Parathyroid adenoma (tissue), 2 donors: Measurements from ENCODE around the gene TSPAN2.

ENCODE experiments used
- H2AFZ ChIP-seq: fragments of 300-600 bp; sonication (generic); one replicate; pipeline ENCODE4 v1.7.0; 2017; ENCODE audit warnings: antibody characterized with exemption, mild to moderate bottlenecking
- H3K27ac ChIP-seq: fragments of 300-600 bp; sonication (generic); one replicate; pipeline ENCODE4 v1.7.0; 2017
- H3K27me3 ChIP-seq: fragments of 300-600 bp; sonication (generic); one replicate; pipeline ENCODE4 v1.7.0; 2017; ENCODE audit warnings: low read length; ENCODE audit not compliant: control insufficient read depth, insufficient read depth
- H3K36me3 ChIP-seq: fragments of 300-600 bp; sonication (generic); one replicate; pipeline ENCODE4 v1.7.0; 2017; ENCODE audit warnings: low read length; ENCODE audit not compliant: control insufficient read depth, insufficient read depth
- H3K4me1 ChIP-seq: fragments of 300-600 bp; sonication (generic); one replicate; pipeline ENCODE4 v1.7.0; 2017; ENCODE audit warnings: control low read depth
- H3K4me2 ChIP-seq: fragments of 300-600 bp; sonication (generic); one replicate; pipeline ENCODE4 v1.7.0; 2017; ENCODE audit warnings: low read length
- H3K4me3 ChIP-seq: fragments of 300-600 bp; sonication (generic); one replicate; pipeline ENCODE4 v1.7.0; 2017; ENCODE audit warnings: low read depth, low read length
- H3K79me2 ChIP-seq: fragments of 300-600 bp; sonication (generic); one replicate; pipeline ENCODE4 v1.7.0; 2017; ENCODE audit warnings: control low read depth
- H3K9ac ChIP-seq: fragments of 300-600 bp; sonication (generic); one replicate; pipeline ENCODE4 v1.7.0; 2017; ENCODE audit warnings: mild to moderate bottlenecking
- H3K9me3 ChIP-seq: fragments of 300-600 bp; sonication (generic); one replicate; pipeline ENCODE4 v1.7.0; 2017; ENCODE audit warnings: low read length; ENCODE audit not compliant: control insufficient read depth
- TF ChIP-seq, protein P1 (sequence below): fragments of 300-600 bp; sonication (generic); IDR thresholded peaks from one replicate; pipeline ENCODE4 v1.7.0; 2017; ENCODE audit warnings: antibody characterized with exemption, mild to moderate bottlenecking
- donor health status: primary hyperparathyroidism.

The TSPAN2 gene

GRCh38 chr1:115090186-115090490, 835 bp upstream of the TSPAN2 start:
- H2AFZ ChIP-seq, result peak overlapping the region; percentile 79
- peak overlapping the region; percentile 78 for H3K4me3 ChIP-seq
- H3K36me3 ChIP-seq, result no peaks in the 10 kb centered on the region
- no peak overlapping the region for H3K27ac ChIP-seq
- no peaks in the 10 kb centered on the region for H3K27me3 ChIP-seq
- H3K4me1 ChIP-seq, result peaks cover 8% of the 10 kb centered on the region
- no peaks in the 10 kb centered on the region for H3K9me3 ChIP-seq
- H3K9ac ChIP-seq, result no peak overlapping the region
- no peaks in the 10 kb centered on the region for H3K79me2 ChIP-seq
- TF ChIP-seq, protein P1, sequence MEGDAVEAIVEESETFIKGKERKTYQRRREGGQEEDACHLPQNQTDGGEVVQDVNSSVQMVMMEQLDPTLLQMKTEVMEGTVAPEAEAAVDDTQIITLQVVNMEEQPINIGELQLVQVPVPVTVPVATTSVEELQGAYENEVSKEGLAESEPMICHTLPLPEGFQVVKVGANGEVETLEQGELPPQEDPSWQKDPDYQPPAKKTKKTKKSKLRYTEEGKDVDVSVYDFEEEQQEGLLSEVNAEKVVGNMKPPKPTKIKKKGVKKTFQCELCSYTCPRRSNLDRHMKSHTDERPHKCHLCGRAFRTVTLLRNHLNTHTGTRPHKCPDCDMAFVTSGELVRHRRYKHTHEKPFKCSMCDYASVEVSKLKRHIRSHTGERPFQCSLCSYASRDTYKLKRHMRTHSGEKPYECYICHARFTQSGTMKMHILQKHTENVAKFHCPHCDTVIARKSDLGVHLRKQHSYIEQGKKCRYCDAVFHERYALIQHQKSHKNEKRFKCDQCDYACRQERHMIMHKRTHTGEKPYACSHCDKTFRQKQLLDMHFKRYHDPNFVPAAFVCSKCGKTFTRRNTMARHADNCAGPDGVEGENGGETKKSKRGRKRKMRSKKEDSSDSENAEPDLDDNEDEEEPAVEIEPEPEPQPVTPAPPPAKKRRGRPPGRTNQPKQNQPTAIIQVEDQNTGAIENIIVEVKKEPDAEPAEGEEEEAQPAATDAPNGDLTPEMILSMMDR, result no peak
- H3K4me2 ChIP-seq, result peak overlapping the region; percentile 94

GRCh38 chr1:115088871-115089419, 358 bp downstream of the TSPAN2 start:
- TF ChIP-seq, protein P1, result no peak
- peak overlapping the region; percentile 58 for H3K4me3 ChIP-seq
- no peaks in the 10 kb centered on the region for H3K79me2 ChIP-seq
- peak overlapping the region; percentile 65 for H3K4me2 ChIP-seq
- peak overlapping the region; percentile 37 for H3K9ac ChIP-seq
- H2AFZ ChIP-seq, result peak overlapping the region; percentile 80
- peaks cover 9% of the 10 kb centered on the region for H3K4me1 ChIP-seq
- H3K27me3 ChIP-seq, result no peaks in the 10 kb centered on the region
- peak overlapping the region; percentile 53 for H3K27ac ChIP-seq
- no peaks in the 10 kb centered on the region for H3K36me3 ChIP-seq
- H3K9me3 ChIP-seq, result no peaks in the 10 kb centered on the region

DNA sequence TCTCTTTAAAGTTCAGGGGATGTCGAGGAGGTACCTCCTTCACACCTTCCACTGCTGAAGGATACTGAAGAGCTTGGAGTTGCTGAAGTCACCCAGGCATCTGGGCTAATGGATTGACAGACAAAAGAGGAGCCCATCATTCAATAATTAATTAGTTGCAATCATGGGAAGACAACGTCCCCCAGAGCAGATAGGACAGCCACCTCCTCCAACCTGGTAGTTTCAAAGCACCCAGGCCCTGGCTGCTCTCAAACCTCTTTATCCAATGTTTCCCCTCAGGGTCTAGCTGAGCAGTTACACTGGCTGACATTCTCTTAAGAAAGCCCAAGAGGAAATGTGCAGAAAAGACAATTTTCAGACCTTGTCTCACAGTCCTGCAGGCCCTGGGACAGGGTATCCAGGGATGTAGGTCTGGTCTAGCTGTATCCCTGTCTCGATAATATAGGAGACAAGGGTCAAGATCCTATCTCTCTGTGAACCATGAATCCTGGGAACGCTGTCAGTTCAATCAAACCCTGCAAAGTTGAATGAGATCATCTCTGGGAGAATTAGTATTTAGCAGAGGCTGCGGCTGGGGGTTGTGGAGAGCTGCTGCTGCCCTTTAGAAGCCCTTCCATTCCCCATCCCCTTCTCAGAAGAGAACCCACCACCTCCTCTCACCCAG, 1.1 kb downstream of the TSPAN2 start:
- H3K9ac ChIP-seq, result no peak overlapping the region
- no peaks in the 10 kb centered on the region for H3K79me2 ChIP-seq
- no peak overlapping the region for H2AFZ ChIP-seq
- peak overlapping the region; percentile 58 for H3K4me3 ChIP-seq
- TF ChIP-seq, protein P1, result no peak
- H3K36me3 ChIP-seq, result no peaks in the 10 kb centered on the region
- peak overlapping the region; percentile 65 for H3K4me2 ChIP-seq
- H3K4me1 ChIP-seq, result peaks cover 9% of the 10 kb centered on the region
- peak overlapping the region; percentile 53 for H3K27ac ChIP-seq
- no peaks in the 10 kb centered on the region for H3K27me3 ChIP-seq
- no peaks in the 10 kb centered on the region for H3K9me3 ChIP-seq

GRCh38 chr1:115086176-115086830, 3.0 kb downstream of the TSPAN2 start:
- Histone ChIP-seq H3K9ac (no peak overlapping the region), H3K4me3 (no peak overlapping the region), H3K9me3 (no peaks in the 10 kb centered on the region), H3K36me3 (no peaks in the 10 kb centered on the region), H3K27ac (peak overlapping the region; percentile 15), H2AFZ (no peak overlapping the region), H3K4me2 (no peak overlapping the region), H3K27me3 (no peaks in the 10 kb centered on the region), H3K4me1 (peaks cover 9% of the 10 kb centered on the region), H3K79me2 (no peaks in the 10 kb centered on the region)
- TF ChIP-seq, protein P1, result no peak
